Measurements from ENCODE around the gene BNIP3.
A peak's percentile ranks its signal among the peaks of the same experiment; 100 is the strongest.

The BNIP3 gene

GRCh38 chr10:131998845-131999681 is 17.3 kb upstream of the BNIP3 start:
- Mint-ChIP-seq H3K9me3 (no peaks in the 10 kb centered on the region), H3K36me3 (ENCODE audit: low read depth) (no peaks in the 10 kb centered on the region), H3K27me3 (ENCODE audit: low read depth) (peaks cover 25% of the 10 kb centered on the region), H3K4me3 (no peak overlapping the region), H3K4me1 (peaks cover 18% of the 10 kb centered on the region), H3K27ac (no peak overlapping the region)
- TF ChIP-seq CTCF (IDR thresholded peaks at IDR 0.05; ENCODE audit: unreplicated experiment in 3 of 3), result no peak

GRCh38 chr10:131998050-131998844 is 16.5 kb upstream of the BNIP3 start:
- Mint-ChIP-seq H3K4me1 (peaks cover 18% of the 10 kb centered on the region), H3K4me3 (peak overlapping the region in 1 of 3 experiments; percentile 13), H3K9me3 (no peaks in the 10 kb centered on the region), H3K27ac (peak overlapping the region; percentile 45 to 68 (median 64)), H3K36me3 (ENCODE audit: low read depth) (no peaks in the 10 kb centered on the region), H3K27me3 (ENCODE audit: low read depth) (peaks cover 22% of the 10 kb centered on the region)
- no peak for TF ChIP-seq CTCF (IDR thresholded peaks at IDR 0.05; ENCODE audit: unreplicated experiment in 3 of 3)

- H3K27ac Mint-ChIP-seq, result peak overlapping the region; percentile 45 to 68 (median 64)
- H3K27me3 Mint-ChIP-seq (ENCODE audit: low read depth), result peaks cover 19% of the 10 kb centered on the region
- H3K9me3 Mint-ChIP-seq, result no peaks in the 10 kb centered on the region
- TF ChIP-seq CTCF (IDR thresholded peaks at IDR 0.05; ENCODE audit: unreplicated experiment in 3 of 3), result no peak
- H3K36me3 Mint-ChIP-seq (ENCODE audit: low read depth), result no peaks in the 10 kb centered on the region
- peaks cover 18% of the 10 kb centered on the region for H3K4me1 Mint-ChIP-seq
- H3K4me3 Mint-ChIP-seq, result peak overlapping the region in 1 of 3 experiments; percentile 13
Observed at GRCh38 chr10:131997366-131998049, 15.8 kb upstream of the BNIP3 start.

GRCh38 chr10:131996466-131997365 is 15.0 kb upstream of the BNIP3 start:
- Mint-ChIP-seq H3K4me3 (no peak overlapping the region), H3K36me3 (ENCODE audit: low read depth) (no peaks in the 10 kb centered on the region), H3K4me1 (peaks cover 18% of the 10 kb centered on the region), H3K27ac (no peak overlapping the region), H3K27me3 (ENCODE audit: low read depth) (peaks cover 16% of the 10 kb centered on the region), H3K9me3 (no peaks in the 10 kb centered on the region)
- no peak for TF ChIP-seq CTCF (IDR thresholded peaks at IDR 0.05; ENCODE audit: unreplicated experiment in 3 of 3)

GRCh38 chr10:131994435-131994834 is 12.7 kb upstream of the BNIP3 start:
- Mint-ChIP-seq H3K4me3 (no peak overlapping the region), H3K27me3 (ENCODE audit: low read depth) (peaks cover 10% of the 10 kb centered on the region), H3K9me3 (no peaks in the 10 kb centered on the region), H3K4me1 (peaks cover 18% of the 10 kb centered on the region), H3K36me3 (ENCODE audit: low read depth) (no peaks in the 10 kb centered on the region), H3K27ac (no peak overlapping the region)
- TF ChIP-seq CTCF (IDR thresholded peaks at IDR 0.05; ENCODE audit: unreplicated experiment in 3 of 3), result no peak
